Uterus (tissue), 4 donors: ENCODE data around the gene SCUBE3. TPM values are rescaled to one million over a fixed set of nuclear protein-coding genes. Genes with fewer than 3 reads are reported as not detected.

Experiments
- DNase-seq, 2 donors: peaks; one replicate each; pipeline ENCODE4 v3.0.0-alpha.2; 2019 to 2020
- H3K27ac ChIP-seq, 2 donors: fragments of 200-600 bp; sonication (generic); 1 replicate in 1 of 2; 2 replicates in 1 of 2; pipeline ENCODE4 v1.5.1; 2016 to 2018
- H3K27me3 ChIP-seq, 2 donors: fragments of 200-600 bp; sonication (generic); one replicate each; pipeline ENCODE4 v1.5.1; 2018 to 2019; ENCODE audit warnings: control low read depth in 1 of 2
- H3K36me3 ChIP-seq, 2 donors: fragments of 200-600 bp; sonication (generic); one replicate each; pipeline ENCODE4 v1.5.1; 2019; ENCODE audit warnings: control low read depth in 1 of 2
- H3K4me1 ChIP-seq, 2 donors: fragments of 200-600 bp; sonication (generic); one replicate each; pipeline ENCODE4 v1.5.1; 2018 to 2019; ENCODE audit warnings: control low read depth in 1 of 2
- H3K4me3 ChIP-seq, 2 donors: fragments of 200-600 bp; sonication (generic); 1 replicate in 1 of 2; 2 replicates in 1 of 2; pipeline ENCODE4 v1.5.1; 2018 to 2019; ENCODE audit warnings: mild to moderate bottlenecking in 1 of 2
- H3K9me3 ChIP-seq, 2 donors: fragments of 200-600 bp; sonication (generic); one replicate each; pipeline ENCODE4 v1.5.1; 2019; ENCODE audit warnings: control low read depth in 1 of 2
- CTCF ChIP-seq, 4 experiments: fragments of 200-600 bp in 2 of 4; fragments of 450-650 bp in 2 of 4; sonication (generic) in 2 of 4; IDR thresholded peaks; one replicate each; pipeline ENCODE4 v1.5.1; 2016 to 2019; ENCODE audit warnings: antibody characterized with exemption in 4 of 4, mild to moderate bottlenecking in 2 of 4, moderate library complexity in 1 of 4
- POLR2A ChIP-seq, 2 donors: fragments of 450-650 bp; IDR thresholded peaks; one replicate each; pipeline ENCODE4 v1.6.1; 2016; ENCODE audit warnings: antibody characterized with exemption in 2 of 2, mild to moderate bottlenecking in 1 of 2, moderate library complexity in 1 of 2
- intact Hi-C: fragments of 100-400 bp; cut with DNase I; formaldehyde crosslinking; loops from one replicate; pipeline ENCODE4 v1.15.1; 2023; ENCODE audit warnings: low total_unique reads
- total RNA-seq, 4 donors: library from RNA; depleted of rRNA in 3 of 4; stranded (reverse); fragments of >200 nt in 3 of 4; gene quantifications; one replicate each; pipeline versions ENCODE4 v1.1.0 to v1.2.4, GENCODE V29; 2014 to 2023
- donor health status: DM: yes; HTN: yes; CAD: no.

Gene SCUBE3
- total RNA-seq, 4 donors from 2014 or later: 0.61 to 3.3 TPM; not detected in 2

DNA sequence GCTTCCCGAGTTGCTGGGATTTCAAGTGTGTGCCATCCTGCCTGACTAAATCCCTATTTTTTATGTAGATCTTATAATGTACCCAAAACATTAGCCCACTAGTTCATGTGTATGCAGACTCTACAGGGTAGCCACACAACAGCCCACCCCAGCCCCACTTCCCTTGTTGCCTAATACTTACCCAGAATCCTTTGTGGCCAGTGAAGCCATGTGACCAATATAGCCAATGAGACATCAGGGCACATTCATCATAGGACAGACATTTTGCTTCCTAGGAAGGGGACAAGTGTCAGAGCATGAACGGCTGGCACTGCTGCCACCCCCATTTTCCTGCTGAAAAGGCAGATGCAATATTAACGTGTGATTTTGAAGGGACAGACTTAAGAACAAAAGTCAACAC lies 36.6 kb upstream of the SCUBE3 start:
- Histone ChIP-seq H3K36me3 (no peaks in the 10 kb centered on the region), H3K27ac (no peak overlapping the region), H3K27me3 (no peaks in the 10 kb centered on the region), H3K4me1 (peaks cover 0 to 4% of the 10 kb centered on the region in 2 donors), H3K4me3 (no peak overlapping the region), H3K9me3 (no peaks in the 10 kb centered on the region)
- TF ChIP-seq CTCF (IDR thresholded peaks at IDR 0.05) (no peak), POLR2A (IDR thresholded peaks at IDR 0.05) (no peak)
- intact Hi-C loops: no loop called here
- DNase-seq: no peak

GRCh38 chr6:35177596-35177995 lies 36.2 kb upstream of the SCUBE3 start:
- peaks cover 0 to 6% of the 10 kb centered on the region in 2 donors for H3K4me1 ChIP-seq
- no peak for TF ChIP-seq POLR2A (IDR thresholded peaks at IDR 0.05)
- no peak for TF ChIP-seq CTCF (IDR thresholded peaks at IDR 0.05)
- intact Hi-C loops: no loop called here
- H3K27ac ChIP-seq: no peak overlapping the region
- DNase-seq: no peak
- no peaks in the 10 kb centered on the region for H3K27me3 ChIP-seq
- H3K36me3 ChIP-seq: no peaks in the 10 kb centered on the region
- no peaks in the 10 kb centered on the region for H3K9me3 ChIP-seq
- no peak overlapping the region for H3K4me3 ChIP-seq

DNA sequence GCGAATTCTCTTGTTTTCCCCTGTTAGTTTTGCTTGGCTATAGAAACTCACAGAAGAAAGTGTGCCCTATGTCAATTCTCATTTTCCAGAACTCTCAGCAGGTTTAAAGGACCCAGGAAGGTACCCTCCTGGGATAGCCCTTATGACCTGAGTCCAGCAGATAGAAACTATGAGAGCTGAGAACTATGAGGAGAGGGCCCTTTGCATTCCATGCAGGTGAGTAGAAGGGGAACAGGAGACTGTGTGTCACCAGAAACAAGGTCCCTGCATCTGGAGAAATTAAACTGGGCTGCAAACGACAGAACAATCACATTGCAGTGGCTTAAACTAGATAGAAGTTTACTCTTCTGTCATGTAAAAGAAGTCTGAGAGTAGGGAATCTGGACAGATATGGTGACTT lies 35.7 kb upstream of the SCUBE3 start:
- H3K27ac ChIP-seq: no peak overlapping the region
- no peak for DNase-seq
- intact Hi-C loops: no loop called here

DNA sequence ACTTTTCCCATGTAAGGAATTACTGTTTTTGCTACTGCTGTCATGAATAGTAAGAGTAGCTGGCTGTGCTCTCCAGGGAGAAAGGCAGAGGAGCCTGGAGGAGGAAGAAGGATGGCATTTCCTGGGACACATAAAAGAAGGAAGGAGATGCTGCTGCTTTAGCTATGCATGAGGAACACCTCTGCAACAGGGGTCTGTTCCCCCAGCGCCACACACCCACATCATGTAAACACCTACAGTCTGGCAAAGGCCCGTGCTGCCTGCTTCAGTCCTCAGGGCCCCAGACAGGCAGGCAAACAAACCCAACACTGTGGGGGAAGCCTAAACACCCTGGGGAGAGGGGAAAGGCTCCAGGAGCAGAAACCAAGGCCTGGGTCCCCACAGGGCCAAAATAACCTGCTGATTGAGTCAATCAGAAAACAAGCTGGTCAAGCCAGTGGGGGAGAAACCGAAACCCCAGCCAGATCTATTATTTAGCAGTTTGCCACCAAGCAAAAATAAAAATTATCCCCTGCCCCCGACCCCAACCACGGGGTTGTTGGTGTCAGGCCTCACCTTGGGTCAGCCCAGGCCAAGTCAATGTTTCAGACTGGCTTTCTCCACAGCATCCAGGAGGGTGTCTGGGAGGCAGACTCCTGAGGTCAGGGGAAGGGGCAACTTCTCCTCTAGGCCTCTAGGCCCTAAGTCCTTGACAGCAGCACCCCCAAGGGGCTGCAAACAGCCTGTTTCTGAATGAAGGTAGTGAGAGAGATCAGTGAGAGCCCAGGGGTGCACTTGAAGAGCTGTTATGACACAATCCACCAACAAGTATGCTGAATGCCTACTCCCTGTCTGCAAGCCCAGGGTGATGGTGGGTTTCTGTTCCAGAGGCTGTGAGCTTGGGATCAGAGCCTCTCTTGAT lies 34.6 kb upstream of the SCUBE3 start:
- no peak for DNase-seq
- no peaks in the 10 kb centered on the region for H3K27me3 ChIP-seq
- intact Hi-C loops: no loop called here
- peaks cover 0 to 6% of the 10 kb centered on the region in 2 donors for H3K4me1 ChIP-seq
- H3K9me3 ChIP-seq: no peaks in the 10 kb centered on the region
- H3K4me3 ChIP-seq: no peak overlapping the region
- H3K27ac ChIP-seq: no peak overlapping the region
- no peaks in the 10 kb centered on the region for H3K36me3 ChIP-seq
- no peak for TF ChIP-seq POLR2A (IDR thresholded peaks at IDR 0.05)
- no peak for TF ChIP-seq CTCF (IDR thresholded peaks at IDR 0.05)

More for the DNA sequence above, 35.7 kb upstream of the SCUBE3 start:
- Histone ChIP-seq H3K4me3 (no peak overlapping the region), H3K36me3 (no peaks in the 10 kb centered on the region), H3K4me1 (peaks cover 0 to 6% of the 10 kb centered on the region in 2 donors), H3K27me3 (no peaks in the 10 kb centered on the region), H3K9me3 (no peaks in the 10 kb centered on the region)
- no peak for TF ChIP-seq POLR2A (IDR thresholded peaks at IDR 0.05)
- TF ChIP-seq CTCF (IDR thresholded peaks at IDR 0.05): no peak

DNA sequence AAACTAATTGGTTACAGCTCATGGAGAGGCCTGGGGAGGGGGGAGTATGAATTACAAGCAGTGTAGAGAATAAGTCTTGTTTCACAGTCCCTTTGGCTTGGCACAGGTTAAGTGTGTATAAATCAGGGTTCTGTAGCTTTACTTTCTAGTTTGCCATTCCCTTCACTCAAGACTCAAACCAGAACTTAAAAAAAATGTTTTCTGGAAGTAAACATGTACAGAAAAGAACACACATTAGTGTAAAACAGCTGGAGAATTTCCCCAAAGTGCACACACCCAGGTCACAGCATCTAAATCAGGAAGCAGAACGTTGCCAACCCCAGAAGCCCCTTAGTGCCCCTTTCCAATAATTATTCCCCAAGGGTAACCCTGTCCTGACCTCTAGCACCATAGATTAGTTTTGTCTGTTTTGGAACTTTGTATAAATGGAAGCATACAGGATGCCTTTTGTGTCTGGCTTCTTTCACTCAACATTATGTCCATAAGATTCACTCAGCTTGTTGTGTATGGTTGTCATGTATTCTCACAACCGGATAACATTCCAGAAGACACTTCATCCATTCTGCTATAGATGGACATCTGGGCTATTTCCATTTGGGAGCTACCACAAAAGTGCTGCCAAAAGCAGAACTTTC lies 33.7 kb upstream of the SCUBE3 start:
- no peaks in the 10 kb centered on the region for H3K9me3 ChIP-seq
- intact Hi-C loops: no loop called here
- H3K27ac ChIP-seq: no peak overlapping the region
- no peak for TF ChIP-seq CTCF (IDR thresholded peaks at IDR 0.05)
- TF ChIP-seq POLR2A (IDR thresholded peaks at IDR 0.05): no peak
- peaks cover 0 to 6% of the 10 kb centered on the region in 2 donors for H3K4me1 ChIP-seq
- H3K36me3 ChIP-seq: no peaks in the 10 kb centered on the region
- H3K27me3 ChIP-seq: no peaks in the 10 kb centered on the region
- DNase-seq: no peak
- no peak overlapping the region for H3K4me3 ChIP-seq
